IMR-90 (cell line): ENCODE results near the gene C19orf47. TPM values are rescaled to one million over a fixed set of nuclear protein-coding genes. Genes with fewer than 3 reads are reported as not detected.

Experiments used
- ATAC-seq: fragments of 200-7000 bp; cut with Tn5 transposase; 2 replicates; pipeline ENCODE4 v1.9.1; 2020; ENCODE audit warnings: low read depth, mild to moderate bottlenecking, moderate library complexity
- BruUV-seq: library from RNA; stranded (reverse); fragments of 400-500 nt; replicated peaks from 2 replicates; lab custom pipeline; 2021; lab: Mats Ljungman, UMichigan
- CTCF ChIA-PET: fragments of 300-600 bp; formaldehyde crosslinking; extraction: SDS; loops from one replicate; lab custom pipeline; 2021; ENCODE audit warnings: antibody characterized with exemption; lab: Yijun Ruan, JAX
- POLR2A ChIA-PET: fragments of 300-600 bp; sonication (Branson Sonifier 250); formaldehyde crosslinking; loops from one replicate; lab custom pipeline; 2022; ENCODE audit warnings: antibody characterized with exemption; ENCODE audit not compliant: unreplicated experiment; lab: Charles Lee
- DNase-seq: peaks from one replicate; pipeline ENCODE4 v3.0.0; 2013
- H2AFZ ChIP-seq: replicated peaks from 2 replicates; pipeline ENCODE3; 2013; ENCODE audit warnings: low read length, mild to moderate bottlenecking; ENCODE audit not compliant: poor library complexity
- H2AK5ac ChIP-seq: 2 replicates; pipeline ENCODE4 v1.6.1; 2013; ENCODE audit warnings: low read depth, low read length, inconsistent platforms
- H2AK9ac ChIP-seq: replicated peaks from 2 replicates; pipeline ENCODE3; 2013; ENCODE audit warnings: mild to moderate bottlenecking, low read depth, low read length, moderate library complexity; ENCODE audit not compliant: poor library complexity
- H2BK120ac ChIP-seq: 2 replicates; pipeline ENCODE4 v1.6.1; 2013; ENCODE audit warnings: low read depth, low read length, inconsistent platforms
- H2BK15ac ChIP-seq: 3 replicates; pipeline ENCODE4 v1.6.1; 2013; ENCODE audit warnings: low read depth, low read length, inconsistent platforms
- H2BK20ac ChIP-seq: 2 replicates; pipeline ENCODE4 v1.6.1; 2013; ENCODE audit warnings: low read depth, mild to moderate bottlenecking, inconsistent platforms, low read length, moderate library complexity
- H2BK5ac ChIP-seq: 2 replicates; pipeline ENCODE4 v1.6.1; 2013; ENCODE audit warnings: mild to moderate bottlenecking, low read depth, low read length, inconsistent platforms; ENCODE audit not compliant: poor library complexity, severe bottlenecking
- H3K14ac ChIP-seq: replicated peaks from 2 replicates; pipeline ENCODE4 v1.6.1; 2013; ENCODE audit warnings: low read depth, low read length, inconsistent platforms
- H3K18ac ChIP-seq: 2 replicates; pipeline ENCODE4 v1.6.1; 2013; ENCODE audit warnings: low read depth, low read length, control low read depth
- H3K23ac ChIP-seq: 2 replicates; pipeline ENCODE4 v1.6.1; 2013; ENCODE audit warnings: low read depth, low read length, inconsistent platforms
- H3K27ac ChIP-seq: 2 replicates; pipeline ENCODE4 v1.5.1; 2013; ENCODE audit warnings: mild to moderate bottlenecking, control low read depth, low read length; ENCODE audit not compliant: insufficient read depth
- H3K27me3 ChIP-seq: 2 replicates; pipeline ENCODE4 v1.6.1; 2013; ENCODE audit warnings: low read length; ENCODE audit not compliant: control insufficient read depth, insufficient read depth
- H3K36me3 ChIP-seq: 2 replicates; pipeline ENCODE4 v1.6.1; 2013; ENCODE audit warnings: low read length, mixed read lengths; ENCODE audit not compliant: control insufficient read depth, insufficient read depth
- H3K4ac ChIP-seq: 2 replicates; pipeline ENCODE4 v1.6.1; 2013; ENCODE audit warnings: low read depth, low read length, inconsistent platforms
- H3K4me1 ChIP-seq: 2 replicates; pipeline ENCODE4 v1.6.1; 2013; ENCODE audit warnings: low read length, mixed read lengths; ENCODE audit not compliant: control insufficient read depth, insufficient read depth
- H3K4me2 ChIP-seq: 2 replicates; pipeline ENCODE4 v1.6.1; 2013; ENCODE audit warnings: low read depth, mild to moderate bottlenecking, control low read depth, low read length, moderate library complexity
- H3K4me3 ChIP-seq: 2 replicates; pipeline ENCODE4 v1.5.1; 2013; ENCODE audit warnings: low read depth, mild to moderate bottlenecking, control low read depth, low read length, moderate library complexity; ENCODE audit not compliant: insufficient read depth
- H3K56ac ChIP-seq: 2 replicates; pipeline ENCODE4 v1.6.1; 2013; ENCODE audit warnings: low read length, inconsistent platforms; ENCODE audit not compliant: insufficient read depth; ENCODE audit errors: extremely low read depth
- H3K79me1 ChIP-seq, 2 experiments: 2 replicates each; pipeline ENCODE4 v1.6.1; 2013; ENCODE audit warnings: low read length in 2 of 2, inconsistent platforms in 1 of 2, low read depth in 1 of 2
- H3K9ac ChIP-seq: 2 replicates; pipeline ENCODE4 v1.6.1; 2013; ENCODE audit warnings: low read depth, low read length, control low read depth
- H3K9me1 ChIP-seq: 2 replicates; pipeline ENCODE4 v1.6.1; 2013; ENCODE audit warnings: low read length, inconsistent platforms; ENCODE audit not compliant: insufficient read depth
- H3K9me3 ChIP-seq: 2 replicates; pipeline ENCODE4 v1.6.1; 2013; ENCODE audit warnings: low read length; ENCODE audit not compliant: control insufficient read depth, insufficient read depth
- H4K20me1 ChIP-seq: 2 replicates; pipeline ENCODE4 v1.6.1; 2013; ENCODE audit warnings: low read length, inconsistent platforms; ENCODE audit not compliant: insufficient read depth
- H4K5ac ChIP-seq: 2 replicates; pipeline ENCODE4 v1.6.1; 2013; ENCODE audit warnings: mild to moderate bottlenecking, low read depth, low read length, control low read depth
- H4K8ac ChIP-seq, 2 experiments: 2 replicates each; pipeline ENCODE4 v1.6.1; 2013; ENCODE audit warnings: low read depth in 2 of 2, low read length in 2 of 2, control low read depth in 1 of 2, inconsistent platforms in 1 of 2
- H4K91ac ChIP-seq: 2 replicates; pipeline ENCODE4 v1.6.1; 2013; ENCODE audit warnings: low read depth, low read length, inconsistent platforms; ENCODE audit not compliant: insufficient read depth
- BHLHE40 ChIP-seq: fragments of 150-350 bp; IDR thresholded peaks from 2 replicates; pipeline ENCODE4 v1.6.1; 2016; ENCODE audit warnings: mild to moderate bottlenecking, low read depth, low read length
- MAFK ChIP-seq: IDR thresholded peaks from 2 replicates; pipeline ENCODE4 v1.6.1; 2012; ENCODE audit warnings: low read depth, low read length, improper control_type of control experiment
- NFE2L2 ChIP-seq: fragments of 150-350 bp; IDR thresholded peaks from 2 replicates; pipeline ENCODE4 v1.6.1; 2016; ENCODE audit warnings: low read depth, mild to moderate bottlenecking, low read length
- RFX5 ChIP-seq: IDR thresholded peaks from 2 replicates; pipeline ENCODE4 v1.8.0; 2012; ENCODE audit warnings: low read depth, mild to moderate bottlenecking, low read length, moderate library complexity
- SMC3 ChIP-seq: fragments of 150-350 bp; IDR thresholded peaks from 2 replicates; pipeline ENCODE4 v1.6.1; 2016; ENCODE audit warnings: low read depth, mild to moderate bottlenecking, antibody characterized with exemption, low read length, moderate library complexity
- USF2 ChIP-seq: fragments of 150-350 bp; IDR thresholded peaks from 2 replicates; pipeline ENCODE4 v1.6.1; 2017; ENCODE audit warnings: mild to moderate bottlenecking, antibody characterized with exemption, low read length, low read depth
- WGBS, 2 experiments: methylation state at CpG; one replicate each; pipeline versions ENCODE4 v1.1.5 to v1.1.7; 2013; ENCODE audit warnings: missing lambda C conversion rate in 2 of 2; ENCODE audit not compliant: insufficient read length in 1 of 2; ENCODE audit errors: extremely low coverage in 2 of 2; 5-methylcytosine and 5-hydroxymethylcytosine counted together
- dilution Hi-C: fragments of 300-500 bp; cut with HindIII; formaldehyde crosslinking; loops from one replicate; pipeline ENCODE4 v1.14.3; 2018; ENCODE audit warnings: low sequenced_read_pairs; ENCODE audit not compliant: unreplicated experiment
- in situ Hi-C: fragments of 300-500 bp; cut with MboI; formaldehyde crosslinking; loops from 3 replicates; pipeline ENCODE4 v1.14.3; 2019; ENCODE audit warnings: low sequenced_read_pairs, inconsistent platforms, mixed read lengths
- intact Hi-C: fragments of 100-400 bp; cut with micrococcal nuclease; formaldehyde crosslinking; loops from 2 replicates; pipeline ENCODE4 v1.10.0; 2022
- polyA plus RNA-seq, 3 experiments: library from polyadenylated mRNA; depleted of rRNA; stranded (reverse); fragments of >200 nt; gene quantifications; 2 replicates each; pipeline ENCODE4 v1.2.3, GENCODE V29; 2012; ENCODE audit warnings: low replicate concordance in 1 of 3
- total RNA-seq: library from RNA; depleted of rRNA; stranded (reverse); fragments of >200 nt; gene quantifications from 2 replicates; pipeline ENCODE4 v1.2.3, GENCODE V29; 2012

The C19orf47 gene
- total and polyA plus RNA-seq, 2 of the 4 experiments (the other 2 are of a cell fraction), result 3.6 to 16.3 TPM

- TF ChIP-seq SMC3 (no peak), NFE2L2 (no peak), MAFK (no peak), RFX5 (no peak)
Observed at GRCh38 chr19:40283414-40284250, 64.6 kb downstream of the C19orf47 start (continued).

- TF ChIP-seq BHLHE40, result no peak
- TF ChIP-seq USF2, result peak; percentile 23; the same call in 1 of the 2 replicates
- Histone ChIP-seq H3K27ac (no peak overlapping the region), H4K8ac (no peak overlapping the region), H3K4me1 (peaks cover 32% of the 10 kb centered on the region), H3K56ac (no peak overlapping the region), H2BK5ac (no peak overlapping the region), H3K4me2 (0 out of 2 replicates have a peak overlapping the region, but pooled peaks have one; percentile 94), H3K18ac (no peak overlapping the region), H3K27me3 (no peaks in the 10 kb centered on the region), H3K79me1 (peaks cover 10 to 73% of the 10 kb centered on the region in 2 experiments; a peak in 3 of 4 replicates), H3K9me3 (no peaks in the 10 kb centered on the region), H3K9me1 (peaks cover 20% of the 10 kb centered on the region), H3K14ac (no peak overlapping the region), H3K9ac (0 out of 2 replicates have a peak overlapping the region, but pooled peaks have one; percentile 13), H4K20me1 (peaks cover 63% of the 10 kb centered on the region), H2AFZ (no peak overlapping the region), H4K5ac (no peak overlapping the region), H2AK5ac (no peak overlapping the region), H4K91ac (no peak overlapping the region), H2BK15ac (no peak overlapping the region), H2BK20ac (no peak overlapping the region), H2AK9ac (peak overlapping the region; percentile 98), H2BK120ac (no peak overlapping the region), H3K36me3 (no peaks in the 10 kb centered on the region), H3K23ac (peak overlapping the region; percentile 85), H3K4me3 (no peak overlapping the region), H3K4ac (no peak overlapping the region)
- ATAC-seq, result no peak
- intact Hi-C loops, result no loop called here
- in situ Hi-C loops, result no loop called here
- dilution Hi-C loops, result no loop called here
- ChIA-PET CTCF (interaction anchor here (1.0 kb wide), 1 partner anchor 22 kb away, joined by 3 read pairs; no protein-coding TSS in a partner anchor), POLR2A (no interaction called here)
- no TSS peak for BruUV-seq
- peak; percentile 22 for DNase-seq
- no CpG with 5 or more reads among the region's 4 CpGs for WGBS, 2 experiments
Observed at GRCh38 chr19:40282920-40283319, 65.3 kb downstream of the C19orf47 start.
